ENCODE results near the gene GPR78.
"Not testable (repeated sequence)": the region's sequence is repeated elsewhere in the genome, so short reads cannot be mapped to it uniquely, and the experiment has no call there.

The GPR78 gene

GRCh38 chr4:8568068-8568668, 12.0 kb upstream of the GPR78 start:
- DNase-seq: no peak

GRCh38 chr4:8570201-8570600, 10.0 kb upstream of the GPR78 start:
- no peak for DNase-seq

- DNase-seq: no peak
Observed at GRCh38 chr4:8571702-8572685, 8.2 kb upstream of the GPR78 start.

- DNase-seq: no peak
Observed at GRCh38 chr4:8573266-8573665, 6.9 kb upstream of the GPR78 start.

GRCh38 chr4:8574796-8575370, 5.3 kb upstream of the GPR78 start:
- no peak for DNase-seq

- no peak for DNase-seq
Observed at GRCh38 chr4:8575457-8575856, 4.7 kb upstream of the GPR78 start.

GRCh38 chr4:8576591-8576990, 3.6 kb upstream of the GPR78 start:
- not testable (repeated sequence) for DNase-seq

GRCh38 chr4:8577046-8577445, 3.1 kb upstream of the GPR78 start:
- DNase-seq: no peak

- no peak for DNase-seq
Observed at GRCh38 chr4:8577972-8578371, 2.2 kb upstream of the GPR78 start.

GRCh38 chr4:8578717-8579116, 1.5 kb upstream of the GPR78 start:
- no peak for DNase-seq

GRCh38 chr4:8579526-8580320, 469 bp upstream of the GPR78 start:
- no peak for DNase-seq

GRCh38 chr4:8581094-8581861, 1.1 kb downstream of the GPR78 start:
- DNase-seq: no peak

- no peak for DNase-seq
Observed at GRCh38 chr4:8582016-8582415, 1.8 kb downstream of the GPR78 start.

- no peak for DNase-seq
Observed at GRCh38 chr4:8582436-8582835, 2.2 kb downstream of the GPR78 start.

- no peak for DNase-seq
Observed at GRCh38 chr4:8582941-8583654, 2.9 kb downstream of the GPR78 start.

GRCh38 chr4:8583655-8584025, 3.4 kb downstream of the GPR78 start:
- DNase-seq: no peak

- no peak for DNase-seq
Observed at GRCh38 chr4:8585186-8585585, 5.0 kb downstream of the GPR78 start.

- no peak for DNase-seq
Observed at GRCh38 chr4:8585721-8586212, 5.6 kb downstream of the GPR78 start.

- DNase-seq: no peak
Observed at GRCh38 chr4:8586246-8586645, 6.1 kb downstream of the GPR78 start.

GRCh38 chr4:8586671-8587468, 6.7 kb downstream of the GPR78 start:
- DNase-seq: no peak
